IPS-15b (cell line): ENCODE data around the gene FAM47C.
"Not testable (repeated sequence)": the region's sequence is repeated elsewhere in the genome, so short reads cannot be mapped to it uniquely, and the experiment has no call there.

Source experiments
- H3K27me3 ChIP-seq: one replicate; pipeline ENCODE4 v1.6.1; 2013; ENCODE audit warnings: low read length; ENCODE audit not compliant: control insufficient read depth, insufficient read depth
- H3K36me3 ChIP-seq: one replicate; pipeline ENCODE4 v1.6.1; 2013; ENCODE audit warnings: low read length; ENCODE audit not compliant: control insufficient read depth, insufficient read depth
- H3K4me1 ChIP-seq: one replicate; pipeline ENCODE4 v1.6.1; 2013; ENCODE audit warnings: mild to moderate bottlenecking, low read length; ENCODE audit not compliant: control insufficient read depth, insufficient read depth
- H3K4me3 ChIP-seq: one replicate; pipeline ENCODE4 v1.5.1; 2013; ENCODE audit warnings: low read depth, low read length
- H3K9ac ChIP-seq: one replicate; pipeline ENCODE4 v1.6.1; 2013; ENCODE audit warnings: low read depth, mild to moderate bottlenecking, low read length
- H3K9me3 ChIP-seq: one replicate; pipeline ENCODE4 v1.6.1; 2013; ENCODE audit warnings: mild to moderate bottlenecking, low read length; ENCODE audit not compliant: control insufficient read depth, insufficient read depth

FAM47C gene

GRCh38 chrX:37010496-37010895, 2.3 kb downstream of the FAM47C start:
- Histone ChIP-seq H3K36me3 (no peaks in the 10 kb centered on the region), H3K4me1 (no peaks in the 10 kb centered on the region), H3K9me3 (no peaks in the 10 kb centered on the region), H3K4me3 (no peak overlapping the region), H3K27me3 (no peaks in the 10 kb centered on the region), H3K9ac (no peak overlapping the region)

GRCh38 chrX:37034260-37034659, 26.1 kb downstream of the FAM47C start:
- H3K9ac ChIP-seq, H3K4me1 ChIP-seq, H3K27me3 ChIP-seq, H3K9me3 ChIP-seq, H3K36me3 ChIP-seq, H3K4me3 ChIP-seq: not testable (repeated sequence)

- H3K9ac ChIP-seq, H3K27me3 ChIP-seq, H3K9me3 ChIP-seq, H3K36me3 ChIP-seq, H3K4me1 ChIP-seq, H3K4me3 ChIP-seq: not testable (repeated sequence)
These were observed 28.6 kb downstream of the FAM47C start for GRCh38 chrX:37036674-37037220.

GRCh38 chrX:37038814-37039213, 30.6 kb downstream of the FAM47C start:
- not testable (repeated sequence) for H3K27me3 ChIP-seq, H3K9me3 ChIP-seq, H3K4me1 ChIP-seq, H3K36me3 ChIP-seq, H3K9ac ChIP-seq, H3K4me3 ChIP-seq

- H3K4me3 ChIP-seq, H3K27me3 ChIP-seq, H3K9me3 ChIP-seq, H3K4me1 ChIP-seq, H3K36me3 ChIP-seq, H3K9ac ChIP-seq: not testable (repeated sequence)
These were observed 35.1 kb downstream of the FAM47C start for GRCh38 chrX:37042956-37043885.

- Histone ChIP-seq H3K4me1 (no peaks in the 10 kb centered on the region), H3K4me3 (no peak overlapping the region), H3K9ac (no peak overlapping the region), H3K9me3 (no peaks in the 10 kb centered on the region), H3K27me3 (no peaks in the 10 kb centered on the region), H3K36me3 (no peaks in the 10 kb centered on the region)
These were observed 39.6 kb downstream of the FAM47C start for GRCh38 chrX:37047776-37048175.

GRCh38 chrX:37057572-37057971, 49.4 kb downstream of the FAM47C start:
- H3K27me3 ChIP-seq, H3K9ac ChIP-seq: not testable (repeated sequence)

GRCh38 chrX:37060999-37061398, 52.8 kb downstream of the FAM47C start:
- no peak overlapping the region for H3K9ac ChIP-seq

More at GRCh38 chrX:37057572-37057971, 49.4 kb downstream of the FAM47C start:
- H3K9me3 ChIP-seq, H3K36me3 ChIP-seq, H3K4me3 ChIP-seq, H3K4me1 ChIP-seq: not testable (repeated sequence)

More at GRCh38 chrX:37060999-37061398, 52.8 kb downstream of the FAM47C start:
- no peaks in the 10 kb centered on the region for H3K36me3 ChIP-seq
- no peaks in the 10 kb centered on the region for H3K27me3 ChIP-seq
- H3K4me3 ChIP-seq: no peak overlapping the region
- no peaks in the 10 kb centered on the region for H3K9me3 ChIP-seq
- H3K4me1 ChIP-seq: no peaks in the 10 kb centered on the region
